ENCODE data around the gene NRCAM.

NRCAM gene

GRCh38 chr7:108425714-108426275, 30.4 kb downstream of the NRCAM start:
- DNase-seq (ENCODE audit: low read depth, low spot score) = no peak

- no peak for DNase-seq (ENCODE audit: low read depth, low spot score)
Measured at GRCh38 chr7:108424013-108424412, 32.2 kb downstream of the NRCAM start.

DNA sequence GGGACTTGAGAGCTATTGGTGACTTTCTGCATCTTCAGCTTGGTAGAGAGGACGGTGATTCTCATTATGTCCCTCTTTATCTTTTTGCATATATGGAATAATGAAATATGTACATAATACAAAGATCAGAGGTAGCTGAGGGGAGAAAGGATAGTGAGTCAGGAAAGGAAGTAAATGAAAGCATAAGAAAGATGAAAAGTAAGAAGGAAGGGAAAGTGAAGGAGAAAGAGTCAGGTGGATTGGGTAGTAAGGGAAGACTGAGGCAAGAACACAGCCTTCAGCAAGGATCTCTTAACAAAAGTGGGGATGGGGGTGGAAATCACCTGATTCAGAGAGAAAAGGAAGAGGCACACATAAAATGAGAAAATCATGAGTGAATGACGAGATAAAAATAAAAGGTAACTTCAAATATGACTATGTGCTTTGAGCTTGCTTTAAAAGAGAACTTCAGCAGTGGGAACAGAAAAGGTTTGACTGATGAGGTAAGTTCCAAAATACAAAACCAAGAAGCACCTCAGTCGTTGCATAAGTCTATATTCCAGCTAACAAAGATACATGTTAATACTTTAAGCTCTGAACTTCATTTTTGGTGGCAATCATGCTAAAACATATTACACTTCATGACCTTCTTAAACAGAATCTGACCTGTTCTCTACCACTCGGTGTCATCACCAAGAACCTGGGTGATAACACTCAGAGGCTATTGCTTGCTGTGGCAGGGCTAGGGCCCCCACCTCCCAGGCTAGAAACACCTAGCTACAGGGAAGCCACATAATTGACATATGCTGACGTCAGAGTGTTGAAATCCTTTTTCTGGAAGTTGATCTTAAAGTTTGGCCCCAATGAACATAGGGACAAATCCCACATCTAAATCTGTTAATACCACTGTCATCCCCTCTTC, 32.9 kb downstream of the NRCAM start:
- DNase-seq (ENCODE audit: low read depth, low spot score) = no peak

DNA sequence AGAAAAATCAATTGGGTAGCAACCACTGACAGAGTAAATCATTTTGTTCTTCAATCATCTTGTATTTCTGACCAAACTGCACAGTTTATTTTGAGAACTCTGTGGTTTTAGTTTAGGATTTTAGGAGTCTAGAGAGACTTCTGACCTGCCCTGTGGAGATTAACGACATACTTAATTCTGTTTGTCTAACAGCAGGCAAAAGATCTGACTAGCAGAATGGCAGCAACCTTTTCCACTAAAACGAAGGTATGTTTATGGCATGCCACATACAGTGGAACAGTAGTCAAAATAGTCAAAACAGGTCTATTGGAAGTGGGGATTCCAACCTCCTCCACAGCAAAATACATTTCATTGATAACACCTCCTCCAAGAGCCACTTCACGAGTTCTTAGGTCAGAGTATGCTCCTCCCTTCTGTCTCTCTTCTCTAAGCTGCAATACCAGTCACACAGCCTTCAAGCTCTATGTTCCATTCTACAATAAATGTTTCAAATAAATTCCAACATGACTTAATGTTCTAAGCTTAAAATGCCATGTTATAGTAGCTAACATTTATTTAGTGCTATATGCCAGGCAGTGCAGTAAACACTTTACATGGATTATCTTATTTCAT, 34.4 kb downstream of the NRCAM start:
- DNase-seq (ENCODE audit: low read depth, low spot score) = no peak

GRCh38 chr7:108419961-108420908, 36.0 kb downstream of the NRCAM start:
- no peak for DNase-seq (ENCODE audit: low read depth, low spot score)

DNA sequence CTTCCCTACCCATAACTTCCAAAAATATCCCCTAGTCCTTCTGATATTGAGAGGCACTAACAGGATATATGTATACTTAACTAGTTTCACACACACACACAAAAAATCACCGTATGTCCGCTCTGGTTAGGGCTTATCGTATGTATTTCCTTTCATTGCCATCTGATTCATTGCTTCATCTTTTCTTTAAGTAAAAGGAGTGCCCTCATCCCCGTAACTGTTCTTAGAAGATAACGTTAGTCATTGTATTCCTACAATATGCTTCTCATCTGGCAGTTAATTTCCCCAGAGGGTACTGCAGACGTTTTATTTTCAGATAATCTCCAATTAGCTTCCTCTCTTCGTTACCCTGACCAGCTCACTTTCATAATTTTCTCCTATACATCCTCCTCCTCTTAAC, 37.3 kb downstream of the NRCAM start:
- DNase-seq (ENCODE audit: low read depth, low spot score) = no peak

GRCh38 chr7:108417926-108418325, 38.3 kb downstream of the NRCAM start:
- DNase-seq (ENCODE audit: low read depth, low spot score) = no peak

DNA sequence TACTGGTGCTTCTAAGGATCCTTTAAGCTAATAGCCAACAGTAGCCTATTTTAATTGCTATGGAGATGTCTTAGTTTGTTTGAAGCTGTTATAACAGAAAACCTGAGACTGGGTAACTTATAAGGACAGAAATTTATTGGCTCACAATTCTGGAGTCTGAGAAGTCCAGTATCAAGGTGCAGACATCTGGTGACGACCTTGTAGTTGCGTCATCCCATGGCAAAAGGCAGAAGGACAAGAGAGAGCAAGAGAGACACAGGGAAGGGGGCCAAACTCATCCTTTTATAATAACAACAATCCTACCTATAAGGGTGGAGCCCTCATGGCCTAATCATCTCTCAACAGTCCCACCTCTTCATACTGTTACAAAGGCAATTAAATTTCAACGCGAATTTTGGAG, 39.1 kb downstream of the NRCAM start:
- no peak for DNase-seq (ENCODE audit: low read depth, low spot score)

- no peak for DNase-seq (ENCODE audit: low read depth, low spot score)
Measured at GRCh38 chr7:108415821-108416536, 40.3 kb downstream of the NRCAM start.

- no peak for DNase-seq (ENCODE audit: low read depth, low spot score)
Measured at GRCh38 chr7:108415084-108415483, 41.2 kb downstream of the NRCAM start.

DNA sequence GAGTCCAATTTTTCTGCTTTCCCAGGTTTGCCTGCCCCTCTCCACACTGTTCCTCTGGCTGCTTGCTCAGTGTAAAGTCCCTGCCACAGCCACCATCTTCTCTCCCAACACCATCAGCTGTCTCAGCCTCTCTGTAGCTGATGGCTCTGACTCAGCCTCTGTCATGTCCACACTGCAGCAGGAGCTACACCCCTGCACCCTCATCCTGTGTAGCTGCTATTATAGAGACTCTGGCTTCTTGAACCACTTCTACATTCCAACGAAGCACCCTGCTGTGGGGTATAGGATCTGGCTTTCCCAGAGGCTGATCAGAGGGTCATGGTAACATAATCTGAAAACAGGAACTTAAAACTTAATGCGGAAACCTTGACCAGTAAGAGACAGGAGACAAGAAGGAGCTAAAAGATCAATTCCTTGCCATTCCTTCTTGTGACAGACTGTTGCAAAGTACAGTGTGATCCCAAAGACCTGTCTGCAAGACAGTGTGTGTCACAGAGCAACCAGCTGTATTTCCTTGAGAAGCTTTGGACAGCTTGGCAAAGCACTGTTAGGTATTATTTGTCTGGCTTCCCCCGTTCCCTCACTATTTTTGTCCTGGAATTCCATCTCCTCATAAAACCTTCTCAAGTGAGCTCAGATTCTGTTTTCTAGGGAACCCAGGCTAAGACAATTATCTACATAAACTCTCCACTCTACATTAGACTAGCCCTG, 42.3 kb downstream of the NRCAM start:
- no peak for DNase-seq (ENCODE audit: low read depth, low spot score)

DNA sequence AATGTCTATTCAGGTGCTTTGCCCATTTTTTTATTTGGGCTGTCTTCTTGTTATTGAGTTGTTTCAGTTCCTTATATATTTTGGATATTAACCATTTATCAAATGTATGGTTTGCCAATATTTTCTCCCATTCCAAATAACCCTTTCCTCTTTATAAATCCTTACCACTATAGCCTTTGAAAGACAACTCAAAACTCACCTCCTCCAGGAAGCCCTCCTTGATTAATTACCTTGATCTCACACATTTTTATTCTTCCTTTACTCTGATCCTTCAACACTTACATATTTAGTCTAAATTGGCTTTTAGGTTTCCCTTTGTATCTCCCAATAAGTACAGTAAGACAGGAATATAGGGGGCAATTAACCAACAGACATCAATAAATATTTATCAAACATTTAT, 42.9 kb downstream of the NRCAM start:
- no peak for DNase-seq (ENCODE audit: low read depth, low spot score)

GRCh38 chr7:108409146-108409545, 47.1 kb downstream of the NRCAM start:
- DNase-seq (ENCODE audit: low read depth, low spot score) = no peak

DNA sequence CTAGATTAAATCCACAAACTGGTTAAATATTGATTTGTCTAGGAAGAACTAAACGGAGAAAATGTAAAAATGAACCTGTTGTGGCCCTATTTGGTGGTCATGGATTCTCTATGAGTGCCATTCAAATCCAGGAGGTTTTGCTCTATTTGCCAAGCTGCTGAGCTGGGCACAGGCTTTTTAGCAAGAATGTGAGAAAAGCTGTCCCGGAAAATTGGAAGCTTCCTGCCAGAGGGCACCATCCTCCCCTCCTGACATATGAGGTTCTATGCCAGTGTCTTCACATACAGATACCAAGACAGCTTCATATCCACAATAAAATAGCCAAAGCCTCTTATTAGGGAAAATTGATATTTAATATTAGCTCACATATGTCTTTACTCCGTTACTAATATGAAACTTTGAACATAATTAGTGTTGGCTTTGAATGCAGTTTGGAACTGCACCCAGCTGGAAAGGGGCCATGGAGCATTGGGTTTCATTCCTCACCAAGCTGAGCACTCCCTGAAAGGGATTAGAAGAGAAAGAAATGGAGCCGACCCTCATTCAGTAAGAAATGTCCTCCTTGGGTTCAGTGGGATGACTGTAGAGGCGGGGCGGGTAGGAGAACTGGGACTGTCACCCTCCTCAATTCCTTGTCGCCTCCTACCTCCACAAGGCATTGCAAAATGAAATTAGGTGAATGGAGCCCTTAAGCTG, 47.8 kb downstream of the NRCAM start:
- no peak for DNase-seq (ENCODE audit: low read depth, low spot score)

DNA sequence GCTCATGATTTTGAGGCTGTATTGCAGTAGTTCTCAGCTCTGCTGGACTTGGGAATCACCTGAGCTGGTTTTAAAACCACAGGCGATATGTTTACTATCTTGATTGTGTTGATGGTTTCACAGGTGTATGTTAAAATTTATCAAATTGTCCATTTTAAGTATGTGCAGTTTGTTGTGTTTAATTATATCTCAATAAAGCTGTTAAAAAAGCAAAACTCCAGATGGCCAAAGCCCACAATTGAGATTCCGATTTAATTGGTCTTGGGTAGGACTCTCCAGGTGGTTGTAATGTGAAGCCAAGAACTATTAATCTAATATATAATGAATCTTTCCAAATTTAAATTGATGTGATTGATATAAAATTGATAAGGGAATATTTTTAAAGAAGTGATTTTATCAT, 48.6 kb downstream of the NRCAM start:
- no peak for DNase-seq (ENCODE audit: low read depth, low spot score)

DNA sequence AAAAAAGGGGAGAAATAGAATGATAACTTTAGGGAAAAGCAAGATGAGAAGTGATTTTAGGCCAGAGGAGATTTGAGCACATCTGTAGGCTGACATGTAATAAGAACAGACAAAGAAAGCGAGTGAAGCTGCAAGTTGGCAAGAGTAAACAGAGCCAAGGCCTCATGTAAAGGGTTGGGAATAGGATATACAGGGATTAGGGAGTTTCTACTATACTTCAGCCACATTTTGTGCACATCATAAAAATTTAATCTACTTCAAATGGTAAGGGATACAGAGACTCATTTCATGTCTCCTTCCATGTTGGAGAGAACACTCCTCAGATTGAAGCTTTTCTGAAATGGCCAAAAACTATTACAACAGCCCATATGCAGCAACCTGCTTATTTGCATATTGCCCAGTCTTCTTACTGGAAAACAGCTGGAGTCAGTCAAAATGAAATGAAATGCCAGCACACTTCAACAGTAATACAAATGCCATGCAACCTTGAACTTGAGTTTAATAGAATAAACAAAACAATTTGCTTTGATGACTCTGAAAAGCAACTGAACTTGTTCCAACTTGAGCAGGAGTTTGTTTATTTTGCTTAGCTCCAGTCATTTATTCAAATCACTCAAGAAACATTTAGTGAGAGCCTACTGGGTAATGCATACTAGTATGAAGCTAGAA, 49.9 kb downstream of the NRCAM start:
- DNase-seq (ENCODE audit: low read depth, low spot score) = no peak

DNA sequence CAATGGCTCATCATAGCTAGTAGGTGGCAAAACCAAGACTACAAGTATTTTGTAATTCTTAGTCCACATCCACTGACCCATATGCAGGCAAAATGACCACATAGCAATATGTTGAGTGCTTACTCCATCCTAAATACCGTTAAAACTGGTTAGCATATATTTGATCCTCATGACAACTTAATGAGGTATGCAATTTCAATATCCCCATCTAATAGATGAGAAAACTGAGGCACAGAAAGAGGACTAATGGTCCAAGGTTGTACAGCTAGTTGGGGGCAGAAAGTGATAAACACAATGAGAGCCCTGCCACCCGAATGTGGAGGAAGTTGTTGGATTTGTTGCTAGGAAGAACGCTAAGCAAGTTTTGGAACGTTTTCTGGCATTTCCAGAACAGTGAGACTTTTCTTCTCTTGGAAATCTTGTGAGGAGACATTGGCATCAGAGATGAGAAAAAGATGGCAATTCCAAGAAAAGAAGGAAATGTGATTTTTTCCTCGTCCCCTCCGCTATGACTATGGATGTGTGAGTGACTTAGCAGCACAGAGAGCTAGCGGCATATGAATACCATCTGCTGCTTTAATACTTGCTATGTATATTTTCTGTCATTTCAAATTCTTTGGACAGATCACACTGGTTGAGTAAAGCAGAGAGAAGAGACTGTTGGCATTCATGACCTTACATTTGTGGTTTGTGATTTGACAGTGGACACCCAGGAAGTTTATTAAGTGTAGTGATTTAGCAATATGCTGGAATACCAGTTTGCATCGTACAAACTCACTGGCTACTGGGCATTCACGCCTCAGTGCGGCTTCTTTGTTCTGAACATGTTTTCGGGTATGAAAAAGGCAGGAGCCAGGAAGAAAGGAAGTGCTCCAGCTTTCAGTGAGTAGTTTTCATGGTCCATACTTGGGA, 51.5 kb downstream of the NRCAM start:
- no peak for DNase-seq (ENCODE audit: low read depth, low spot score)

DNA sequence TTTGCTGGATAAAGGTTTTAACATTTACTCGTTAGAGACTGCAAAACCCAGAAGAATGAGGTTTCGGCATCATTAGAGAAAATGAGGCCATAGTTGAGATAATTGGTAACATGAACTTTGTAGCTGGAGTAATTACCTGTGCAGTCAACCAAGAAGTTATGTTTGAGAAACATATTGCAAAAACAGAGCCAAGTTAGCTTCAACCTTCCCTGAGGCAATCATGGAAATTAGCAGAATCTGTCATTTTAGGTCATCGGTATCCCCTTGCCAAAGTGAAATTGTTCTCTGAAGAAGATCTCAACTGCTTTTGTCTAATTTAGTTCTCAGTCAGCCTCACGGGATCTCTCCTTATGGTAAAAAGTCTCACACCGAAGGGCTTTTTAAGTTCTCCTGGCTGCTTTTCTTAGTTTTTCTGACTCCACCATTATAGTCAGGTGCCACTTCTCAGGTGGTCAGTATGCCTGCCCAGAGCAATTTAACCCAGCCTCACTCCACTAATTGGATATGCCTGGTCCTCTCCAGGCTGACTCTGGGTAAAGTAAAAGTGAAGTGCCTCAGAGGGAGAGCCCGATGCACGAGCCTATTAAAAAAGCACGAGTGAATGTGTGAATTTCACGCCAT, 52.5 kb downstream of the NRCAM start:
- DNase-seq (ENCODE audit: low read depth, low spot score) = no peak

Data from activated CD4-positive, CD25-positive, alpha-beta regulatory T cell treated with anti-CD3 and anti-CD28 coated beads, Interleukin-2, amount 50 U/mL, for 16 hours (primary cell).